Limb (tissue), 2 donors: ENCODE measurements around the gene PPP4R1.

Source experiments
- DNase-seq, 2 donors: peaks; one replicate each; pipeline ENCODE4 v3.0.0-alpha.2; 2016; ENCODE audit errors: extremely low spot score in 2 of 2

Gene PPP4R1

GRCh38 chr18:9508446-9509025, 105.8 kb downstream of the PPP4R1 start:
- DNase-seq: no peak

GRCh38 chr18:9507565-9508088, 106.7 kb downstream of the PPP4R1 start:
- DNase-seq: no peak

GRCh38 chr18:9506046-9506792, 108.1 kb downstream of the PPP4R1 start:
- no peak for DNase-seq
